NCI-H1048 (cell line): ENCODE measurements around the gene PREB.
"Not testable (repeated sequence)": the region's sequence is repeated elsewhere in the genome, so short reads cannot be mapped to it uniquely, and the experiment has no call there.

Source experiments
- DNase-seq: peaks from one replicate; lab custom pipeline; 2025; lab: John Stamatoyannopoulos, UW

The PREB gene

DNA sequence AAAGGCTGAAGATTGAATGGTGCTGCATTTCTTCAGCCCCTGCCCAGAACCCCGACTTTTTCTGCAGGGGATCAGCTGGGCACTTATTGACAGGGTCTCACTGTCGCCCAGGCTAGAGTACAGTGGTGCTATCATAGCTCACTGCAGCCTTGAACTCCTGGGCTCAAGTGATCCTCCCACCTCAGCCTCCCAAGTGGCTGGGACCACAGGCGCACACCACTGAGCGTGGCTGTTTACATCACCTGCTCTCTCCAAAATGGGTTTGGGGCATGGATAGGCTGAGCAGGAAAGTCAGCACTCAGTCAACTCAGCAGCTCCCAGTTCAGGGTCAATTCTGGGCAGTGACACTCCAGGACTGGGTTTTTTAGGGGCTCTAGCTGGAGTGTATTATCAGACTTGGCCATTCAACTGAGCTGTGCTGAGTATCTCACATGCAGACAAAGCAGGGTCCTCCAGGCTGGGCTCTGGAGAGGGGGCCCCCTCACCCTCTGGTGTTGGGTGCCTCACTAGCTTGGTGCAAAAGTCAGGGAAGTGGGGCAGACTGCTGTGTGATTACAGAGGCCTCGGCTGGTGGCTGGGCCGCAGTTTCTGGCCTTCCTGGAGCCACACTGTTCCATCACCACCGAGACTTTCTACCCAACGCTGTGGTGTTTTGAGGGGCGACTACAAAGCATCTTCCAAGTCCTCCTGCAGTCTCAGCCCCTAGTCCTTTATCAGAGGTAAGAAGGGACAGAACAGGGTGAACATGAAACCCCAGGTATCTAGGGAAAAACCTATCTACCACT is 6.4 kb downstream of the PREB start:
- DNase-seq: no peak

DNA sequence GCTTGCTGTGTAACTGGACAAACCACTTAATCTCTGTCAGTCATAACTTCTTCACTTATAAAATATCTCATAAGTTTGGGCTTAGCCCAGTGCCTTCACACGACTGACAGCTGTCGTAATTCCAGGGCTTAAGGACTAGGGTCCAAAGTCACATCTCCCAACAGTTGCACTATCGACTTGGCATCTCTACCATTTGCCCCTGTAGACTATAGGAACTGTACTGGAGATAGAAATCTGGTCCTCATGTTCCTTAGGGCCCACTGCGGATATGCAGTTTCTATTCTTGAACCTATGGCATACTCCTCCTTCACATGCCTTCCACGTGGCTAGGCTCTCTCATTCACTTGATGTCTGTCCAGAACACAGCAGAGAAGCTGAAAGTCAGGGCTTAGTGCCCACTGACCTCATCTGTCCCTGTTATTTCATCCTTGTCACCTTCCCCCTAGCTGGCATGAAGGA is 8.2 kb downstream of the PREB start:
- no peak for DNase-seq

DNA sequence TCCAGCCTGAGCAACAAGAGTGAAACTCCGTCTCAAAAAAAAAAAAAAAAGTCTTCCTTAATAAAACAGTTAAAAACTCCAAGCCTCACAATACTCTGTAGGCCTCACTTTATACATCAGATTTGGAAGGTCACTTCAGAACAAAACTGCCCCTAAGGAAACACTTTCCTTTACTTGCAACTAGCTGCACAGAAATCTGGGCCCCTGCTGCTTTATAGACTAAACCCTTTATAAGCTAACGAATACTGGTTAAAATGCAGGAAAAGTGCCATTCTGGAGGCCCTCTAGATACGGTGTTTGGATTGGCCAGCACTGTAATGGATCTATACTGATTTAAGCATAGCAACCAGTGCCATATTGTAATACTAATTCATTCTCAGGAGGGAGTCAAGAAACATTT is 9.3 kb downstream of the PREB start:
- no peak for DNase-seq

DNA sequence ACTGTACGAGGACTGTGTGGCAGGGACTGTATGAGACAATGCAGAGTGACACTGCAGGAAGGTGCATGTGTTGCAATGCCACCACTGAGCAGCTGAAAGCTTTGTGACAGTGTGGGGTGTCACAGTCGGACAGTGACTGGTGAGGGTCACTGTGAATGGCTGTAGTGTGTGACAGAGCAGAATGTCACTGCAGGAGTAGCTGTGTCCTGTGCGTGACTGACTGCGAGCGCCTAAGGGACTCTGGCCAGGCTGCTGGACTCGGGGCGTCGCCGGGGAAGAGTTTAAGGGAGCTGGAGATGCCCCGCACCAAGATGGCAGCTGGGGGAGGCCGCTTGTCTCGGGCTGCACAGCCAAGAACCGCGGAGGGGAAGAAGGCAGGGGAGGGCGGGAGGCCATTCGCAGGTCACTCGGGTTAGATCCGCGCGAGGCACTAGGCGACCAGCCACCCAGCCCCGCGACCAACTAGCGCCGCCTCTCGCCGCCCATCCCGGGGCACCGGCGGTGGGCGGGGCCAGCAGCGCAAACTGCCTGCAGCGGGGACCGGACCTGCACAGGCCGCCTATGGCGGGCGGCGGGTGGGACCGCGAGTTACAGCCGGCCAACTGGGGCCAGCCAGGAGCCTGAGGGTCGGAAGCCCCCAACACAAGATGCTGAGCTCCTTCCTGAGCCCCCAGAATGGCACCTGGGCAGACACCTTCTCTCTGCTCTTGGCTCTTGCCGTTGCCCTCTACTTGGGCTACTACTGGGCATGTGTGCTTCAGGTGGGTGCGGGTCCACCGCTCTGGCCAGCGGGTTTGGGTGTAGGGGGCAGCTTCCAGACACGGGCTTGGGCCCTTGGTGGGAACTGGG is 10.9 kb downstream of the PREB start, which contains the start of gene ABHD1:
ABHD1 (plus strand) TSS at position 514 of the 849 bp plus-strand sequence; CDS start at position 648, 134 bp downstream.
- DNase-seq: no peak

DNA sequence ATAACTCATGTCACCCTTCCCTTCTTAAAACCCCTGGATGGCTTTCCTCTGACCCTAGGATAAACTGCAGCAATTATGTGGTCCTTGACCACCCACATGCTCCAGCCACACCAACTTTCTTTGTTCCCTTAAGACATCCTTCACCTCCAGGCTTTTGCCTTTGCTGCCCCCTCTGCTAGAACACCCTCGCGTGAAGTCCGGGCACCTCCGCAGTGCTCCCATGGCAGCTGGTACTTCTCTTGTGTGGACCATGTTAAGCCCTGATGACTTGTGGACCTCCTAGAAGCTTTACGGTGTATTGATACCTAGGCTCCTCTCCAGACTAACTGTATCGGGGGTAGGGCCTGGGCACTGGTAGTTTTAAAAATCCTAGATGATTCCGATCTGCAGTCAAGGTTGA is 11.6 kb downstream of the PREB start:
- DNase-seq: no peak

DNA sequence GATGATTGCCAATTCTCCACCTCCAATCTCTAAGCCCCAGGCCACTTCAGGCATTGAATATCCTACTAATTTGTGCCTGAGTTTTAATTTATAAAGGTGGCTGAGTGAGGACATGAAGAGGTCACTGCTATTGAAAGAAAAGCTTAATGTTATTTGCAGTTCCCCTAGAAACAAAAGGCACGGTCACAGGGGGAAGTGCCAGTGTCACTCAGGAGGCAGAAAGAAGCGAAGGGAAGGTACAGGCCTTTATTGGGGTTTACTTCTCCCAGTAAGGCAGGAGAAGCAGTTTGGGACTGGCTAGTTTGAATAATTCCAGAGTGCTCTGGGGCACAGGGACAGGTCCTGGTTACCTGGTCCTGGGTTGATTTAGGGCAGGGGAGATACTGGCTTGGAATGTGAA is 12.5 kb downstream of the PREB start:
- no peak for DNase-seq

DNA sequence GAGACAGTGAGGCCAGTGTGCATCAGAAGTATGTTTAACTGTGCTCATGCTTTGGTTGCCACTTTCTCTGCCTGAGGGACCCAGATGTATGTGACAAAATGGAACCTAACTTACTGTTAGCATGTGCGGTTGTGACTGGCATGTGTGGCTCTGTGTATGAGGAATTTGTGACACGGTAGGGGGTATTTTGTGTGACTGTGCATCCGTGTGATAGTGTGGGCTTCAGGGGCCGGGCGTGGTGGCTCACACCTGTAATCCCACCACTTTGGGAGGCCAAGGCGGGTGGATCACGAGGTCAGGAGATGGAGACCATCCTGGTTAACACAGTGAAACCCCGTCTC is 15.1 kb downstream of the PREB start:
- not testable (repeated sequence) for DNase-seq

DNA sequence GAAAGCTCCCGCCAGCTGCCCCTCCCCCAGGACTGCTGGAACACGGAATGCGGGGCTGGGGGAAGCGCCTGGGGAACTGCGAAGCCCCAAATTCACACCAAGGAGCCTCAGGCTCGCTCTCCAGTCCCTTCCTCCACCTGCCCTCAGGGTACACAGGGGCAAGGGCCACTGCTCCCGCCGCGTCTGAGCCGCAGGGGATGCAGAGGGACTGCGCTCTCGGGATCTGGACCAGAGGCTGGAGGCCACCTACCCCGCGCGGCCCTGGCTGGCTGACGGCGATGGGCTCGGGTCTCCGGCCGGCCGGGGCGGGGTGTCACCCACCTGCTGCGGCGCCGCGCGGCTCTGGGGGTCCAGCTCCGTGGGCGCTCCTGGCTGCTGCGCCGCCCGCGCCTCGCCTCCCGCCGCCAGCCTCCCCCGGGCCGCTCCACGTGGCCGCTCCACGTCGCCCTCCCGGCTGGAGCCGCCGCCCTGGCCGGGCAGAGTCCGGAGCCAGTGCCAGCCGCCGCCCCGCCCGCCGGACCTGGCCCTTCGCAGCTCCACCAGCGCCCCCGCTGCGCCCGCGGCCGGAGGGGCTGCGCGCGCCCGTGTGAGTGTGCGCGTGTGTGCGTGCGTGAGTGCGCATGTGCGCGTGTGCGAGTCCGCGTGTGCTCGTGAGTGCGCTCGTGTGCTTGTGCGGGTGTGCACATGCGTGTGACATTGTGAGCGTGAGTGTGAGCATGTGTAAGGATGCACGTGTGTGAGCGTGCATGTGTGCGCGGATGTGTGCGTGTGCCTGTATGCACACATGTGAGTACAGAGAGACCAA is 15.7 kb downstream of the PREB start, which contains the start of gene CGREF1:
CGREF1 (minus strand) TSS at position 604 of the 805 bp plus-strand sequence. CDS start 14,762 bp downstream, outside the sequence.
- DNase-seq: no peak

DNA sequence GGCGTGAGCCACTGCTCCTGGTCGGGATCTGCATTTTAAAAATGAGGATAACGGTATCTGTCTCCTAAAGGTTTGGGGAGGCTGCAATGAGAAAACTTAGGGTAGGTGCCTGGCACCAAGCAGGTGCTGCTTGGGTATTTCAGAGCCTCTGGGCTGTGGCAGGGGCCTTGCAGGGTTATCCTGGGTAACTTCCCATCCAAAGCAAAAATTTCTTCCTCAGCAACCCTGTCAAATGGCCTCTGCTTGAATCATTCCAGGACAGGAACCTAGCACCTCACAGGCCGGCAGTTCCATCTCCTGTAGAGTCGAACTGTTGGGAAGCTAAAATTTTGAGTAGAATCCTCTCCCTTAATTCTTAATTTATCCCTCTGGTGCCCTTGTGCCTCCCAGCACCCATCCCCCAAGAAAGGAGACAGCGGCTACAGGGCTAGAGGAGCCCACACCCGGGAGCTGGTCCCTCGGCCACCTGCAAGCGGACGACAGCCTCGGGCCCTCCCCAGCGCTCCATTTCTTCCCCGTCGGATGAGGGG is 16.4 kb downstream of the PREB start:
- DNase-seq: no peak

DNA sequence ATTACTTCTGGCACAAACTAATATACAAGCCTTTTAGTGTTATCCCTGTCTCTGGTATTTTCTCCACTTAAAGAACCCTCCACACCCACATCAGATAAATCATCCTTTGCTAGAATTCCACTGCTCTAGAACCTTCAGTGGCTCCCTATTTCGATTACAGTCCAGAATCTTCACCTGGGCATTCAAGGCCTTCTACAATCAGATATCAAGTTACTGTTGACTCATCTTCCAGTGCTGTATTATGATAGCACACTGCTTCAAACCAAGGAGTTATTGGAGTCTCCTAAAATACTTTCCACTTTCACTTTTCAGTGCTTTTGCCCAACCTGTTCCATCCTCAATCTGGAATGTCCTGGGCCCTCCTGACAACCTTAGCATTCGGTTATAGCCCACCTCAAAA is 18.9 kb downstream of the PREB start:
- no peak for DNase-seq

DNA sequence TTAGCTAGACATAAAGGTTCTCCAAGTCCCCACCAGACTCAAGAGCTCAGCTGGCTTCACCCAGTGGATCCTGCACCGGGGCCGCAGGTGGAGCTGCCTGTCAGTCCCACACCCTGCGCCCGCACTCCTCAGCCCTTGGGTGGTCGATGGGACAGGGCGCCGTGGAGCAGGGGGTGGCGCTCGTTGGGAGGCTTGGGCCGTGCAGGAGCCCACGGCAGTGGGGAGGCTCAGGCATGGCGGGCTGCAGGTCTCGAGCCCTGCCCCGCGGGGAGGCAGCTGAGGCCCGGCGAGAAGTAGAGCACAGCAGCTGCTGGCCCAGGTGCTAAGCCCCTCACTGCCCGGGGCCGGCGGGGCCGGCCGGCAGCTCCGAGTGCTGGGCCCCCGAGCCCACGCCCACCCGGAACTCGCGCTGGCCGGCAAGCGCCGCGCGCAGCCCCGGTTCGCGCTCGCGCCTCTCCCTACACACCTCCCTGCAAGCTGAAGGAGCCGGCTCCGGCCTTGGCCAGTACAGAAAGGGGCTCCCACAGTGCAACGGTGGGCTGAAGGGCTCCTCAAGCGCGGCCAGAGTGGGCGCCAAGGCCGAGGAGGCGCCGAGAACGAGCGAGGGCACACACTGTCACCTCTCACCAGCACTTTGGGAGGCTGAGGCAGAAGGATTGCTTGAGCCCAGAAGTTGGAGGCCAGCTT is 22.9 kb downstream of the PREB start:
- DNase-seq: not testable (repeated sequence)

DNA sequence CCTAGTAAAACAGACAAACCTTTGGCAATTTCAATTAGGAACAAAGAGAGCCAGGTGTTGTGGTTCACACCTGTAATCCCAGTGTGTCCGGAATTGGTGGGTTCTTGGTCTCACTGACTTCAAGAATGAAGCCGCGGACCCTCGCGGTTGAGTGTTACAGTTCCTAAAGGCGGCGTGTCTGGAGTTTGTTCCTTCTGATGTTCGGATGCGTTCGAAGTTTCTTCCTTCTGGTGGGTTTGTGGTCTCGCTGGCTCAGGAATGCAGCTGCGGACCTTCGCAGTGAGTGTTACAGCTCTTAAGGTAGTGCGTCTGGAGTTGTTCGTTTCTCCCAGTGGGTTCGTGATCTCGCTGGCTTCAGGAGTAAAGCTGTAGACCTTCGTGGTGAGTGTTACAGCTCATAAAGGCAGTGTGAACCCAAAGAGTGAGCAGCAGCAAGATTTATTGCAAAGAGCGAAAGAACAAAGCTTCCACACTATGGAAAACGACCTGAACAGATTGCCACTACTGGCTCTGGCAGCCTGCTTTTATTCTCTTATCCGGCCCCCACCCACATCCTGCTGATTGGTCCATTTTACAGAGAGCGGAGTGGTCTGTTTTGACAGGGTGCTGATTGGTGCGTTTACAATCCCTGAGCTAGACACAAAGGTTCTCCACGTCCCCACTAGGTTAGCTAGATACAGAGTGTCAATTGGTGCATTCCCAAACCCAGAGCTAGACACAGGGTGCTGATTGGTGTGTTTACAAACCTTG is 23.7 kb downstream of the PREB start:
- not testable (repeated sequence) for DNase-seq

DNA sequence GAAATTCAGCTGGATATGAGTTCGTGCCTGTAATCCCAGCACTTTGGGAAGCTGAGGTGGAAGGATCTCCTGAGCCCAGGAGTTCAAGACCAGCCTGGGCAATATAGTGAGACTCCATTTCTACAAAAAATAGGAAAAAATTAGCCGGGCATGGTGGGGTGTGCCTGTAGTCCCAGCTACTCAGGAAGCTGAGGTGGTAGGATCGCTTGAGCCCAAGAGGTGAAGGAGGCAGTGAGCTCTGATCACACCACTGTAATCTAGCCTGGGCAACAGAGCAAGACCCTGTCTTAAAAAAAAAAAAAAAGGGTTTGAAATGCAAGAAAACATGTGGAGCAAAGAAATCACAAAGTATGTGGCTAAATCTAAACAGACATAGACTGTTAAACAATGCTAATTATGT is 25.4 kb downstream of the PREB start:
- no peak for DNase-seq

DNA sequence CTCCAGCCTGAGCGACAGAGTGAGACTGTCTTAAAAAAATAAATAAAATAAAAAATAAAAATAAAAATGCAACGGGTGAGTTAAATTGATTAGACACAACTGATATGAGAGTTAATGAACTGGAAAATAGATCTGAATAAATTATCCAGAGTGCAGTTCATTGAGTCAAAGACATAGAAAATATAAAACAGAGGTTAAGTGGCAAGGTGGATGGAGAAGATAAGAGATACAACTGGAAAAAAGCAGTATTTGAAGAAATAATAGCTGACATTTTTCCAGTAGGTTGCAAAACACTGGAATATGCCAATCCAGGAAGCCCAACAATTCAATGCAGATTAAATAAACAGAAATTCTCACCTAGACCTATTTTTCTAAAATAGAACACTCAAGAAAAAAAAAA is 26.2 kb downstream of the PREB start:
- no peak for DNase-seq

DNA sequence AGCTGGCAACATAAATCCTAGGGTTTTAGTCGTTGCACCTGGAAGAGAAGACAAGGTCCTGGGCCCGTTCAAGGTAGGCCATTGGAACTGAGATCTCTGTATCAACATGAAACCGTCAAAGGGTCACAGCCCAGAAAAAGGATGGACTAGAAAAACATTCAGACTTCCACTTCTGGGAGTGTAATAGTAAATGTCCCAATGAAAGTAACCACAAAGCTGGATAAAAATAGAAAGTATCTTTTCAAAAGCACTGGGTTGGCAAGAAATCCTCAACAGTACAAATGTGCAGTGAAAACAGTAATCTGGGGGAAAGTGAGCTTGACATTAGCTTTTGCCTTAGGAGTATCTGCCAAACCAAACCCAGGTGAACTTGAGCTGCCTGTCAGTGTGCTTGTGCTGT is 28.5 kb downstream of the PREB start:
- DNase-seq: no peak

DNA sequence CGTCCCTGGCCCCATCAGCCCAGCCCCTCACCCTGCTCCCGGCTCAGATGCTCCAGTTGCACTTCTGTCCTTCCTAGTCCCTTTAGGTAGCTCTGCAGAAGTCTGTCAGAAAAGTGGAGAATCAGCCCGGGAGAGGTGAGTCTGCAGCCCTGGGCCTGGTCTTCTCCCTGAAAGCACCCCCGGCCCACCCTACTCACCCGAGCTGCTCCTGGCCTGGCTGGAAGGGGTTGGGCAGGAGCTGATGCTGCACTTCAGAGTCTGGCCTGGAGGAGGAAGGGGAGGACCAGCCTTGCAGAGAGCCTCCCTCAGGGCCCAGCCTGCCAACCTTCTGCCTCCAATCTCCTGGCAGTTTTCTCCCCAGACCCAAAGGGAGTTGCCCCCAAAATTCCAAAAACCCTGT is 32.1 kb downstream of the PREB start:
- DNase-seq: no peak

DNA sequence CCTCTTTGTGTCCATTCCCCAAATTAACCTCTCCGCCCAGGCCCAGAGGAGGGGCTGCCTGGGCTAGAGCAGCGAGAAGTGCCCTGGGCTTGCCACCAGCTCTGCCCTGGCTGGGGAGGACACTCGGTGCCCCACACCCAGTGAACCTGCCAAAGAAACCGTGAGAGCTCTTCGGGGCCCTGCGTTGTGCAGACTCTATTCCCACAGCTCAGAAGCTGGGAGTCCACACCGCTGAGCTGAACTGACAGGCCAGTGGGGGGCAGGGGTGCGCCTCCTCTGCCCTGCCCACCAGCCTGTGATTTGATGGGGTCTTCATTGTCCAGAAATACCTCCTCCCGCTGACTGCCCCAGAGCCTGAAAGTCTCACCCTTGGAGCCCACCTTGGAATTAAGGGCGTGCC is 34.4 kb downstream of the PREB start:
- no peak for DNase-seq

DNA sequence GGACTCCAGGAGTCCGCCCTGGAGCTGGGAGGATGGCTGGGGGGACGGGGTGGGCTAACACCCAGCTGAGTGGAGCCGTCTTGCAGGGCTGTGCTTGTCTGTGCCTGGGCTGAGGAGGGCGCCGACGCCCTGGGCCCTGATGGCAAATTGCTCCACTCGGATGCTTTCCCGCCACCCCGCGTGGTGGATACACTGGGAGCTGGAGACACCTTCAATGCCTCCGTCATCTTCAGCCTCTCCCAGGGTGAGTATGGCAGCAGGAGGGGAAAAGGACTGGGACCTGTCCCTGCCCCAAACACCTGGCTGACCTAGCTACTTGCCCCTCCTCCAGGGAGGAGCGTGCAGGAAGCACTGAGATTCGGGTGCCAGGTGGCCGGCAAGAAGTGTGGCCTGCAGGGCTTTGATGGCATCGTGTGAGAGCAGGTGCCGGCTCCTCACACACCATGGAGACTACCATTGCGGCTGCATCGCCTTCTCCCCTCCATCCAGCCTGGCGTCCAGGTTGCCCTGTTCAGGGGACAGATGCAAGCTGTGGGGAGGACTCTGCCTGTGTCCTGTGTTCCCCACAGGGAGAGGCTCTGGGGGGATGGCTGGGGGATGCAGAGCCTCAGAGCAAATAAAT is 35.0 kb downstream of the PREB start:
- no peak for DNase-seq

DNA sequence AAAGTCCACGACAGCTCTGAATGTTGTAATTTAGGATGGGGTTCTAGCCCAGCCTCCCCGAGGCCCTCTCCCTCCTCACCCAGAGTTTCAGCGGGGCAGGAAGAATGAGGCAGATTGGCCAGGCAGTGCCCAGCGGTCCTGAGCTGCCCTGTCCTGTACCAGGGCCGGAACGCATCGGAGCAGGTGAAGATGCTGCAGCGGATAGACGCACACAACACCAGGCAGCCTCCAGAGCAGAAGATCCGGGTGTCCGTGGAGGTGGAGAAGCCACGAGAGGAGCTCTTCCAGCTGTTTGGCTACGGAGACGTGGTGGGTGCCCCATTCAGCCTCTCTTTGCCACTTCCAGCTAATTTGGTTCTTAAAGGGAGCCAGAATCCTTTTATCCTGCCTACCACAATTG is 37.1 kb downstream of the PREB start:
- no peak for DNase-seq

DNA sequence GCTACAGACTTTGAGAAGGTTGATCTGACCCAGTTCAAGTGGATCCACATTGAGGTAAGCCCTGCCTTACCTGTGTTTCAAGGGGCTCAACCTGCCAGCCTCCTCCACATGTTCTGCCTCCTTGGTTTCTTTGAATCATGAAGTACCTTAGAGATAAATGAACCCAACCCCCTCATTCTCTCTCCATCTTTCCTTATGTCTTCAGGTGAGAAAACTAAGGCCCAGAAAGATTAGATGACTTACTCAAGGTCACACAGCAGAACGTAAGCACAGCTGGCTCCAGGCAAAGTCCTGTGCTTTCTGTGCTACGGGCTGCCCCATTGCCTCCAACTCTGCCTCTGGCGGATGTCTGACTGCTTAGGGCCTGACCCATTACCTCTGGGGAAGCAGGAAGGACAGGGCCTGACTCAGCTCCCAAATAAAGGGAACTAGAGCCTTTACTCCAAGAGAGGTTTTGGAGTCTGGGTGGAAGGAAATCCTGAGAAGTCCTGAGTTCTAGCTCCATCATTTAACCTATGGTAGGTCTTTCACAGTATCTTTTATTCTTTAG is 37.6 kb downstream of the PREB start:
- no peak for DNase-seq
